Measurements from ENCODE around the gene C4orf17.

The C4orf17 gene

GRCh38 chr4:99510721-99511120 is at the start of gene C4orf17:
Gene C4orf17 (plus strand): TSS chr4:99511021. CDS start chr4:99513082, 2,061 bp downstream.
- Histone ChIP-seq H3K79me2 (ENCODE audit: control insufficient read depth, insufficient read depth, low read length, unreplicated experiment) (no peaks in the 10 kb centered on the region), H3K4me3 (ENCODE audit: low read depth, low read length) (no peak within 1 kb of the TSS), H3K4me1 (ENCODE audit: control insufficient read depth, insufficient read depth, low read length, unreplicated experiment) (peaks cover 16% of the 10 kb centered on the region), H3K36me3 (ENCODE audit: insufficient read depth, low read length) (no peaks in the 10 kb centered on the region), H2AFZ (ENCODE audit: low read length, unreplicated experiment) (no peak within 1 kb of the TSS), H3K27ac (ENCODE audit: low read depth, low read length) (no peak within 1 kb of the TSS), H3K27me3 (ENCODE audit: insufficient read depth, low read length) (peaks cover 33% of the 10 kb centered on the region)

- Histone ChIP-seq H3K4me1 (ENCODE audit: control insufficient read depth, insufficient read depth, low read length, unreplicated experiment) (no peaks in the 10 kb centered on the region), H3K36me3 (ENCODE audit: insufficient read depth, low read length) (no peaks in the 10 kb centered on the region), H3K27me3 (ENCODE audit: insufficient read depth, low read length) (peaks cover 25% of the 10 kb centered on the region), H3K4me3 (ENCODE audit: low read depth, low read length) (no peak overlapping the region), H3K79me2 (ENCODE audit: control insufficient read depth, insufficient read depth, low read length, unreplicated experiment) (no peaks in the 10 kb centered on the region), H2AFZ (ENCODE audit: low read length, unreplicated experiment) (no peak overlapping the region), H3K27ac (ENCODE audit: low read depth, low read length) (no peak overlapping the region)
Observed at GRCh38 chr4:99461623-99462401, 49.0 kb upstream of the C4orf17 start.

- Histone ChIP-seq H3K27ac (ENCODE audit: low read depth, low read length) (no peak overlapping the region), H3K79me2 (ENCODE audit: control insufficient read depth, insufficient read depth, low read length, unreplicated experiment) (no peaks in the 10 kb centered on the region), H2AFZ (ENCODE audit: low read length, unreplicated experiment) (peak overlapping the region; percentile 18), H3K4me3 (ENCODE audit: low read depth, low read length) (no peak overlapping the region), H3K4me1 (ENCODE audit: control insufficient read depth, insufficient read depth, low read length, unreplicated experiment) (no peaks in the 10 kb centered on the region), H3K36me3 (ENCODE audit: insufficient read depth, low read length) (no peaks in the 10 kb centered on the region), H3K27me3 (ENCODE audit: insufficient read depth, low read length) (peaks cover 24% of the 10 kb centered on the region)
Observed at GRCh38 chr4:99462875-99463464, 47.9 kb upstream of the C4orf17 start.

GRCh38 chr4:99463566-99463965 is 47.3 kb upstream of the C4orf17 start:
- H3K27me3 ChIP-seq (ENCODE audit: insufficient read depth, low read length): peaks cover 22% of the 10 kb centered on the region
- H3K4me3 ChIP-seq (ENCODE audit: low read depth, low read length): no peak overlapping the region
- H3K79me2 ChIP-seq (ENCODE audit: control insufficient read depth, insufficient read depth, low read length, unreplicated experiment): no peaks in the 10 kb centered on the region
- H3K36me3 ChIP-seq (ENCODE audit: insufficient read depth, low read length): no peaks in the 10 kb centered on the region
- H3K27ac ChIP-seq (ENCODE audit: low read depth, low read length): no peak overlapping the region
- H2AFZ ChIP-seq (ENCODE audit: low read length, unreplicated experiment): peak overlapping the region; percentile 18
- no peaks in the 10 kb centered on the region for H3K4me1 ChIP-seq (ENCODE audit: control insufficient read depth, insufficient read depth, low read length, unreplicated experiment)

GRCh38 chr4:99467887-99468286 is 42.9 kb upstream of the C4orf17 start:
- Histone ChIP-seq H3K27me3 (ENCODE audit: insufficient read depth, low read length) (peaks cover 40% of the 10 kb centered on the region), H3K36me3 (ENCODE audit: insufficient read depth, low read length) (no peaks in the 10 kb centered on the region), H3K4me3 (ENCODE audit: low read depth, low read length) (no peak overlapping the region), H3K27ac (ENCODE audit: low read depth, low read length) (no peak overlapping the region), H2AFZ (ENCODE audit: low read length, unreplicated experiment) (no peak overlapping the region), H3K79me2 (ENCODE audit: control insufficient read depth, insufficient read depth, low read length, unreplicated experiment) (no peaks in the 10 kb centered on the region), H3K4me1 (ENCODE audit: control insufficient read depth, insufficient read depth, low read length, unreplicated experiment) (no peaks in the 10 kb centered on the region)

GRCh38 chr4:99468889-99469288 is 41.9 kb upstream of the C4orf17 start:
- Histone ChIP-seq H3K27ac (ENCODE audit: low read depth, low read length) (no peak overlapping the region), H3K36me3 (ENCODE audit: insufficient read depth, low read length) (no peaks in the 10 kb centered on the region), H3K79me2 (ENCODE audit: control insufficient read depth, insufficient read depth, low read length, unreplicated experiment) (no peaks in the 10 kb centered on the region), H3K4me1 (ENCODE audit: control insufficient read depth, insufficient read depth, low read length, unreplicated experiment) (no peaks in the 10 kb centered on the region), H2AFZ (ENCODE audit: low read length, unreplicated experiment) (no peak overlapping the region), H3K4me3 (ENCODE audit: low read depth, low read length) (no peak overlapping the region), H3K27me3 (ENCODE audit: insufficient read depth, low read length) (peaks cover 43% of the 10 kb centered on the region)

- H3K36me3 ChIP-seq (ENCODE audit: insufficient read depth, low read length): no peaks in the 10 kb centered on the region
- no peaks in the 10 kb centered on the region for H3K79me2 ChIP-seq (ENCODE audit: control insufficient read depth, insufficient read depth, low read length, unreplicated experiment)
- no peak overlapping the region for H2AFZ ChIP-seq (ENCODE audit: low read length, unreplicated experiment)
- no peak overlapping the region for H3K4me3 ChIP-seq (ENCODE audit: low read depth, low read length)
- H3K27me3 ChIP-seq (ENCODE audit: insufficient read depth, low read length): peaks cover 45% of the 10 kb centered on the region
- H3K27ac ChIP-seq (ENCODE audit: low read depth, low read length): no peak overlapping the region
- H3K4me1 ChIP-seq (ENCODE audit: control insufficient read depth, insufficient read depth, low read length, unreplicated experiment): no peaks in the 10 kb centered on the region
Observed at GRCh38 chr4:99471349-99471748, 39.5 kb upstream of the C4orf17 start.

- H3K27me3 ChIP-seq (ENCODE audit: insufficient read depth, low read length): peaks cover 45% of the 10 kb centered on the region
- no peak overlapping the region for H3K4me3 ChIP-seq (ENCODE audit: low read depth, low read length)
- no peaks in the 10 kb centered on the region for H3K79me2 ChIP-seq (ENCODE audit: control insufficient read depth, insufficient read depth, low read length, unreplicated experiment)
- no peaks in the 10 kb centered on the region for H3K36me3 ChIP-seq (ENCODE audit: insufficient read depth, low read length)
- H3K4me1 ChIP-seq (ENCODE audit: control insufficient read depth, insufficient read depth, low read length, unreplicated experiment): no peaks in the 10 kb centered on the region
- no peak overlapping the region for H2AFZ ChIP-seq (ENCODE audit: low read length, unreplicated experiment)
- no peak overlapping the region for H3K27ac ChIP-seq (ENCODE audit: low read depth, low read length)
Observed at GRCh38 chr4:99471896-99472295, 38.9 kb upstream of the C4orf17 start.

GRCh38 chr4:99473131-99473530 is 37.7 kb upstream of the C4orf17 start:
- no peak overlapping the region for H3K4me3 ChIP-seq (ENCODE audit: low read depth, low read length)

GRCh38 chr4:99483636-99484035 is 27.2 kb upstream of the C4orf17 start:
- no peak overlapping the region for H2AFZ ChIP-seq (ENCODE audit: low read length, unreplicated experiment)
- H3K79me2 ChIP-seq (ENCODE audit: control insufficient read depth, insufficient read depth, low read length, unreplicated experiment): no peaks in the 10 kb centered on the region
- no peak overlapping the region for H3K27ac ChIP-seq (ENCODE audit: low read depth, low read length)
- no peaks in the 10 kb centered on the region for H3K4me1 ChIP-seq (ENCODE audit: control insufficient read depth, insufficient read depth, low read length, unreplicated experiment)
- H3K4me3 ChIP-seq (ENCODE audit: low read depth, low read length): no peak overlapping the region
- H3K27me3 ChIP-seq (ENCODE audit: insufficient read depth, low read length): no peaks in the 10 kb centered on the region
- no peaks in the 10 kb centered on the region for H3K36me3 ChIP-seq (ENCODE audit: insufficient read depth, low read length)

More at GRCh38 chr4:99473131-99473530, 37.7 kb upstream of the C4orf17 start:
- Histone ChIP-seq H3K79me2 (ENCODE audit: control insufficient read depth, insufficient read depth, low read length, unreplicated experiment) (no peaks in the 10 kb centered on the region), H3K4me1 (ENCODE audit: control insufficient read depth, insufficient read depth, low read length, unreplicated experiment) (no peaks in the 10 kb centered on the region), H3K27ac (ENCODE audit: low read depth, low read length) (no peak overlapping the region), H2AFZ (ENCODE audit: low read length, unreplicated experiment) (no peak overlapping the region), H3K36me3 (ENCODE audit: insufficient read depth, low read length) (no peaks in the 10 kb centered on the region), H3K27me3 (ENCODE audit: insufficient read depth, low read length) (peaks cover 37% of the 10 kb centered on the region)

GRCh38 chr4:99485212-99485611 is 25.6 kb upstream of the C4orf17 start:
- H3K27ac ChIP-seq (ENCODE audit: low read depth, low read length): no peak overlapping the region
- no peaks in the 10 kb centered on the region for H3K4me1 ChIP-seq (ENCODE audit: control insufficient read depth, insufficient read depth, low read length, unreplicated experiment)
- H3K4me3 ChIP-seq (ENCODE audit: low read depth, low read length): no peak overlapping the region
- no peaks in the 10 kb centered on the region for H3K79me2 ChIP-seq (ENCODE audit: control insufficient read depth, insufficient read depth, low read length, unreplicated experiment)
- H3K36me3 ChIP-seq (ENCODE audit: insufficient read depth, low read length): no peaks in the 10 kb centered on the region
- H2AFZ ChIP-seq (ENCODE audit: low read length, unreplicated experiment): no peak overlapping the region
- no peaks in the 10 kb centered on the region for H3K27me3 ChIP-seq (ENCODE audit: insufficient read depth, low read length)
